ENCODE results near the gene PMPCA.

The PMPCA gene

GRCh38 chr9:136456258-136456657 lies 45.8 kb downstream of the PMPCA start:
- no peak for DNase-seq (ENCODE audit: low read depth)

DNA sequence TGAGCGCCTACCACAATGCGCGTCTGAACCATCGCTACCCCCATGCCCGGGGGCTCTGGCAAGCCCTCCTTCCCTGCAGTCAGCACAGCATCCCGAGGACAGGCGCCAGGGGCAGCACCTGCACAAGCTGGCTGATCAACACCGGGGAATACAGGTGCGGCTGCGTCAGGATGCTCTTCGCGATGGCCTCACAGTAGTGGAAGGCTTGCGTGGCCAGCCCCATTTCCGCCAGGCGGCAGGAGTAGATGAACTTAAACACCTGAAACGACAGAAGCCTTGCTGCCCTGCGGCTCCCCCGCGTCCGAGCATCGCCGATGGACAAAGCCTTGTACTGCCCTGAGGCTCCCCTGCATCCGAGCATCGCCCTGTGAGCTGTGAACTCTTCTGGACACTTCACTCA lies 46.9 kb downstream of the PMPCA start:
- DNase-seq (ENCODE audit: low read depth): no peak

DNA sequence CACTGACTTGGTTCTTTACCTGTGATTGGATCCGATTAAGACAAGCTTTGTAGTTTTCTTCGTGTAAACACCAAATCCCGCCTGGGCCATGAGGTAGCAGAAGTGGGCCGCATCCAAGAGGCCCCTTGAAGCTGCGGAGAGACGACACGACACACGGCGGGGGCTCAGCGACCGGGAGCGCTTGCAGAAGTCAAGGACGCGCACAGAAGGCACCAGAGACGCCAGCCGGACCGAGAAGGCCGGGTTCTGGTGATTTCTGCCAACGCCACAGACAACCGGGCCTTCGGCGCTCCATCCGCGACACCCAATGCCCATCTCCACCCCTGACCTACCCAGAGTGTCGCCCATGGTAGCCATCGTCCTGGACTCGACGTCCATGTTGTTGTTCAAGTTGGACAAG lies 49.0 kb downstream of the PMPCA start:
- no peak for DNase-seq (ENCODE audit: low read depth)

DNA sequence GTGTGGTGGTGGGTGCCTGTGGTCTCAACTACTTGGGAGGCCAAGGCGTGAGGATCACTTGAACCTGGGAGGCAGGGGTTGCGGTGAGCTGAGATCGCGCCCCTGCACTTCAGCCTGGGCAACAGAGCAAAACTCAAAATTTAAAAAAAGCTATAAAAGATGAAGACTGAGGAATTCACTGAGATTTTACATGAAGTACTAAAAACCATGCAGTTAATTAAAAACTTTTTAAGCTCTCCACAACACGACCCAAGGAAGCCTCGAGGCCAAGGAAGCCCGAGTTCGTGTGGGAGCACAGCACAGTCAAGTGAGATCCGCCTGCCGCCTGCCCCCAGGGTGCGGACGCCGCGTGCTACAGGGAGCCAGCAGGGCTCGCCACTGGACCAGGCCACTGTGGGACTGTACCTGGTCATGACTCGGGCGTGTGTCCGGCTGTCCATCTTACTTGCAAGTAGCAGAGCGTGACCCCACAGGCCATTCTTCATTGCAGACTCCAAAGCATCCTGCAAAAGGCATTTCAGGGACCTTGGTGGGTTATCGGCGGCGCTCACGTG lies 50.4 kb downstream of the PMPCA start:
- DNase-seq (ENCODE audit: low read depth): no peak

GRCh38 chr9:136462664-136463063 lies 52.2 kb downstream of the PMPCA start:
- DNase-seq (ENCODE audit: low read depth): no peak

- DNase-seq (ENCODE audit: low read depth): no peak
Observed at GRCh38 chr9:136463578-136463977, 53.1 kb downstream of the PMPCA start.

- DNase-seq (ENCODE audit: low read depth): no peak
Observed at GRCh38 chr9:136464241-136464640, 53.8 kb downstream of the PMPCA start.

DNA sequence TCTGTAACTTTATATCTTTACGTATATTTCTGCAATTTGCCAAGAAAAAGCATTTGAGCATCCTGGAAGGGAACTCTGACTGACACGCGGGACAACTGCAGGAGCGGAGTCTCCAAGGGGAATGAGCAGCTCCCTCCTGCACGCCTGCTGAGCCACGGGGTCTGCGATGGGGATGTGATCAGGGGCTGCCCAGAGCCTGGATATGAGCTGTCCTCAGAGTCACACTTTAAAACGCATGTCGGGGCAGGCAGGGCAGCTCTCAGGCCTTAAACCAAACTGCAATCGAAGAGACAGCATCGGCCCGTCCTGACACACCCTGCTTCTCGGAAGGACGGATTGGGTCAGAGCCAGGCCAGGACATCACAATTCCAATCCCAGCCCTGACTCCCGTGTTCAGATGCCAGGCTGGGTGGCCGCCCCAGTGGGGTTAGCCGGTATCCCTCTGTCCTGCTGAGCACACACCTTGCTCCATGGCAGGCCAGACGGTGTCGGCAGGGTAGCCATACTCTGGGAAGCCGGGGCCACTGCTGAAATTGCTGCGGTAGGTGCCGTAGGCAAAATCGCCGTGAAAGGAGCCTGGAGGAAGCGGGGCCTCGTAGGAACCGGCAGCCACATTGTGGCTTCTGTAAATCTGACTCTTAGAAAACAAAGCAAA lies 55.2 kb downstream of the PMPCA start:
- DNase-seq (ENCODE audit: low read depth): no peak

DNA sequence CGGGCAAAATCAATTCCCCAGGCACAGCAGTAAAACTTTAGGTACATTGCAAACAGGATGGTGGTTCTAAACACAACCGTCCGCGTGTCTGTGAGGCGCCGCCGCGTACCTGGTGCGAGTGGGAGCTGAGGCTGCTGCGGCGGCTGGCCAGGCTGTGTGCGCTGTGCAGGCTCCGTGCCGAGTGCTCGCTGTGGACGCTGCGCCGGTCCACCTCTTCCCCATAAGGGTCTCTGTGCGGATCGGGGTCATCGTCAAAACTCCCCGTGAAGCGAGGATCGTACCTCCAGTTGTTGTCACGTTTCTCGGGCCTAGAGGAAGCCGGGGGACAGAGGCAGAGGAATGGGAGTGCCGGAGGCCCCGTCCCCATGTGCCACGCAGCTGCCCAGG lies 55.7 kb downstream of the PMPCA start:
- no peak for DNase-seq (ENCODE audit: low read depth)

DNA sequence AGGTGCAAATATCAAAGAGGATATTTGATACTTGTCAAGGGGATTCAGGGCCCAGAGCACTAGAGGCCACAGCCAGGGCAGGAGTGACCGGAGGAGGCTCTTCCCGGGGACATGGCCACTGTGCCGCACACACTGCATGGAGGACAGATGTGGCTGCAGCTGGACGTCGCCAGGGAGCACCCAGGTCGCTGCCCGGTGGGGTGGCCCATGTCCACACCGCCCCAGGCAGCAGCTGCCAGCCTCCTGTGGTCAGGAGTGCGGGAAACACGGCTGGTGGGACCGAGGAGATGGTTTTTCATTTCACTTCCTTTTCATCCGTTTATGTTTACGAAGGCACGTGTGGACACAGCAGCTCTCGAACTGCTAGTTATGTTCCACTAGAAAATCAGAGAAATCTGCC lies 57.3 kb downstream of the PMPCA start:
- no peak for DNase-seq (ENCODE audit: low read depth)

- DNase-seq (ENCODE audit: low read depth): no peak
Observed at GRCh38 chr9:136470356-136470755, 59.9 kb downstream of the PMPCA start.

GRCh38 chr9:136470792-136471469 lies 60.5 kb downstream of the PMPCA start:
- no peak for DNase-seq (ENCODE audit: low read depth)

GRCh38 chr9:136471802-136472487 lies 61.5 kb downstream of the PMPCA start:
- no peak for DNase-seq (ENCODE audit: low read depth)

DNA sequence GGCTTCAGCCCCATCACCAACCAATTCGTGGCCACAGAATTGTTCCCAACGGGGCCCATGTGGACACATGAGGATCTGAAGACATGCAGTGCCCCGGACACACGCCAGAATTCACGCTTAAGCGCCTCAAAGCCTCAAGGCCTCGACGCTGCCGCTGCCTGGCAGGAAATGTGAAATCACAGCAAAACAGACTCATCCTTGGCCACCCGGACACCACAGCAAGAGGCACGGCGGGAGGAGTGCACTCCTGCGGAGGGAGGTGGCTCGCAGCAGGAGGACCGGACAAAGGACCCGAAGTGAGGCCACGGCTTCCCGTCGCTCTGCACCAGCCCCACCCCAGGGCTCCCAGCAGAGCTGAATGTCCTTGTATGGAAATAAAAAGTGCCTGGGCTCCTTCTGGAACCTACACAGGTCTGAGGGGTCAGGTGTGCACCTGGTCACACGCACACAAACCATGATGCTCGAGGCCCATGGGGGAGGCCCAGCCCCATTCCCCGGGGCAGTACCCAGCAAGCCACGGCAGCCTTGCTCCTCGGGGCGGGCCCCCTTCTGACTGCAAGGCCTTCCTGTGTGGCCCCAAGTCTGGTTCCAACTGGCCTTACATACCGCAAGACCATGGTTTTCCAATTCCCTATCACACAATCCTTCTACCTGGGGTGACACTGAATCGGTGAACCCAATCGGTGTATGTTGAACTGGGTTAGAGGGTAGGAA lies 62.3 kb downstream of the PMPCA start:
- no peak for DNase-seq (ENCODE audit: low read depth)

- no peak for DNase-seq (ENCODE audit: low read depth)
Observed at GRCh38 chr9:136473354-136473721, 62.9 kb downstream of the PMPCA start.

Measured in CMK (cell line).